Stimulated activated naive CD4-positive, alpha-beta T cell (primary cell): ENCODE results near the gene CALB2.
"Not testable (repeated sequence)": the region's sequence is repeated elsewhere in the genome, so short reads cannot be mapped to it uniquely, and the experiment has no call there.

Experiments
- DNase-seq, 6 experiments: peaks; one replicate each; lab custom pipeline; 2025; lab: John Stamatoyannopoulos, UW

The CALB2 gene, protein sequence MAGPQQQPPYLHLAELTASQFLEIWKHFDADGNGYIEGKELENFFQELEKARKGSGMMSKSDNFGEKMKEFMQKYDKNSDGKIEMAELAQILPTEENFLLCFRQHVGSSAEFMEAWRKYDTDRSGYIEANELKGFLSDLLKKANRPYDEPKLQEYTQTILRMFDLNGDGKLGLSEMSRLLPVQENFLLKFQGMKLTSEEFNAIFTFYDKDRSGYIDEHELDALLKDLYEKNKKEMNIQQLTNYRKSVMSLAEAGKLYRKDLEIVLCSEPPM

DNA sequence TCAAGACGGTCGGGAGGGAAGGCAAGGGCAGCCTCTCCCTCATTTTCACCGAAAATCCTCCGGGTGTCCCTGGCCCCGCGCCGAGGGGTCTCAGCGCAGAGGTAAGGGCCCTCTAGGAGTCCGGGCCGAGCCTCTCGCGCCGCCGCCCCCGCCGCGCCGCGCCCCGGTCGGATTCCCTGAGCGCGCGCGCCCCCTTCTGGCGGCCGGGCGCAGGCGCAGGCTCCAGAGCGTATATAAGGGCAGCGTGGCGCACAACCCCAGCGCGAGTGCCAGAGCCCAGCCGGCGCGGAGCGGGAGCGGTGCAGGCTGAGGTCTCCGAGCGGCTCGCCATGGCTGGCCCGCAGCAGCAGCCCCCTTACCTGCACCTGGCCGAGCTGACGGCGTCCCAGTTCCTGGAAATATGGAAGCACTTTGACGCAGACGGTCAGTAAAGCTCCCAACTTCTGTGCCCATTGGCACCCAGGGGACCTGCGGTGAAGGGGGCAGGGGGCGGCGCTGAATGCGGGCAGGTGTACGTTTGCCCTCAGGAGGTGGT, at the start of gene CALB2:
TSS of gene CALB2 (plus strand) at position 260 of the 535 bp plus-strand sequence. CDS start at position 330, 70 bp downstream.
- DNase-seq, result peak in 5 of 6 experiments; percentile 26 to 67 (median 43)

DNA sequence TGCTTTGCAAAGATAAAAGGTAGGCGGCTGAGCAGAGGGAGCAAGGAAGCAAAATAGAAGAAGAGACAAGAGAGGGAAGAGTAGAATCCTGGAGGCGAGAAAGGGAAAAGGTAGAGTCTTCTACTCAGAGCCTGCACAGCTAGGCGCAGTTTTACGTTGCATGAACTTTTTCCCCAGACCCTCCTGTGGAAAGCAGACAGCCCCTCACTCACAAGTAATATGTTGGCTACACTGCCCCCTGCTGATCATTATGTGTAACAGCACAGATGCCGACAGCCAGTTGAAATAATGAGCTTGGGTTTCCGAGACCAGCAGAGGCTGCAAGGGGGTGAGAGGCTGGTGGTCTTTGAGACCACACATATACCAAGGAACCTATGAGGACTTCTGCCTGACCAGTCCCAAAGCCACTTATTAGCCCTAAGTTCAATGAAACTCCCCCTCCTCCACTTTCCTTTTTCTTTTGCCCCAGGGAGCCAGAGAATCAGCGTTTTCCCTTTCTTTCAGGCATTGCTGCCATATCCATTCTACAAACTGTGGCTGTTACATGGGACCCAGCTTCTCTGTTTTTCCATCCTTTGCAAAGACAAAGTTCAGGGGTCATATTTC, 46.9 kb upstream of the CALB2 start:
- peak in 3 of 6 experiments; percentile 2 to 25 (median 20) for DNase-seq

DNA sequence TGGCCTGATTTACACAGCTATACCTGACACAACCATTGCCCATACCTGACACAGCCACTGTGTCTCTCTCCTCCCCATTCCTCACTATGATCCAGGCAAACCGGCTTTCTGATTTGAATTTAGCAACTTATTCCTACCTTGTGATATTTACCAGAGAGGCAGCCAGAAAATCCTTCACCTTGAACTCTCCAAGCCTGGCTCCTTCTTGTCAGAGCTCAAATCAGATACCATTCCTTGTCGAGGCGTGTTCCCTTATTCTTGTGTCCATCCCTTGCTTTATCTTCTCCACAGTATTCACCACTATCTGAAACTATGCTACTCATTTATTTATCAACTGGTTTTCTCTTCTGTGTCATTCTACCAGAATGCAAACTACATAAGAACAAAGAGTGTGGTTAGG, 44.9 kb upstream of the CALB2 start:
- DNase-seq, result not testable (repeated sequence)

DNA sequence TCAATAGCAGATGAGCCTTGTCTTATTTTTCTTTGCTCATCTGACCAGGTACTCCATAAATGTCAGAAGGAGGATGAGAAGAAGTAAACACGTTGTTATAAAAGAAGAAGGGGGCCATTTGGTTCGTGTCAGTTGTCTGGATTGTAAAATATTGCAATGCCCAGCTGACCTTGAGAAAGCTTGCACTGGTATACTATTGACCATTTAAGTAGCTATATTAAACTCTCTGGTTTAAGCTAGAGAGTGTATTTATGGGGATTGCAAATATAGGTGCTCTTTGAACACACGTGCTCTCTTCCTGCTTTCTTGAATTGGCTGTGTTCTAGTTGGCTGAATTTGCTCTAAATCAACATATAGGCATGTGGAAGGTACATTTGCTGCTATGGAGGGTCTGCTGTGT, 43.3 kb upstream of the CALB2 start:
- no peak for DNase-seq

DNA sequence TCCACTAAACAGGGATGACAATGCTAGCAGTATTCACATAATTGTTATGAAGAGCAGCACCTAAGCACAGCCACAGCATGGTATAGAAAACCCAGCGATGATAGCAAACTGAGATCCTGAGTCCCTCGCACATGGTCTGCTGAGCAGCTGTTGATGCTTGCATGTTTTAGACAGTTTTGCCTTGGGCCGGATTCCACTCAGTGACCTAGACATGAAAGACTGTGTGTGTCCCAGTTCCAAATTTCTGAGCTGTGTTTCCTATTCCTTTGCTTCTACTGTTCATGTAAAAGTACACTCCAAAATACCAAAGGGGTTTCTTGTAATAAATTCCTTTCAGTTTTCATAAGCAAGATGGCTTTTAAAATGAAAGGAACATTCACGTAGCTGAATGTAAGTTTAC, 38.5 kb upstream of the CALB2 start:
- no peak for DNase-seq

DNA sequence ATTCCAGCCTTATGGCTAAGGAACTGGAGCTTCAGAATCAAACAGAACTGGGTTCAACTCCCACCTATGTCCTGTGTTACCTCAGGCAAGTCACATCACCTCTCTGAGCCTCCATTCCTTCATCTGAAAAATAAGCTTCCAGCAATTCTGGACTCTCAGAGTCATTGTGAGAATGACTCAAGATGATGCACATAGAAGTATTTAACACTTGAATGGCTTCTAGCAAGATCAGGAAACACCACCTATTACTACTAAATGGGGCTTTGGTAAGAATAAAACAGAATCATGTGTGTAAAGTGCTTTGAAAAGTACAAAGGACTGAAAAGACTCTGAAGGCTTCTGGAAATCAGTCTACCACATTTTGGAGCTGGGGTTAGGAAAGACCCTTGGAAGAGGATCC, 30.8 kb upstream of the CALB2 start:
- DNase-seq, result no peak

DNA sequence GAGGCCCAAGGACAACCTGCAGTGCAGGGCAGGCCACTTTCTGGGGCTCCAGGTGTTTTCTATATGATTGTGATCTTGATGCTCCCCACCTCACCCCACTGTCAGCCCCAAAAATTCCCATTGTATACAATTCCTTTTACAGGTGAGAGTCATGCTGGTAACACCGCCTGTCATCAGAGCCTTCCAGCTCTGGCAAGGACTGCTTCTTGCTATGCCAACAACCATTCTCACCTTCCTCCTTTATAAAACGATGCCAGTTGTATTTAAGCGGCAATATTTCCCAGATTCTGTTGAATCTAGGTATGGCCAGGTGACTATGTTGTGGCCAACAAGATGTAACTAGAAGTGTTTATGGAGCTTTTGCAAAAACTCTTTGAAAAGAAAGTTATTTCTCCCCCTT, 30.4 kb upstream of the CALB2 start:
- DNase-seq, result no peak

DNA sequence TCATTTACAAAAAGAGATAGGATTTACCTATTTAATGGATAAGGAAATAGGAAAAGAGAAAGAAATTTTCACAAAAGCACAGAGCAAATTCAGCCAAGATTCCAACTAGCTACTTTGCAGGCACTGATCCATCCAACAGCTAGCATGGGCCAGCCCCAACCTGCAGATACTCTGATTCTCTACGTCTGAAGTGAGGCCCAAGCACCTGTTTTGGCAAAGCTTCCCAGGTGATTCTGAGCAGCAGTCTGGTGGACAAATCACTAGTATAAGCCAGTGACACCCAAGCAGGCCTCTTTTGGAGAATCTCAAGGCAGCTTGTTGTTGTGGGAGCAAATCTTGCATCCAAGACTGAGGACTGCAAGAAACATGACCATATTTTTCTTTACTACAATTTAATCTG, 20.9 kb upstream of the CALB2 start:
- DNase-seq, result no peak

DNA sequence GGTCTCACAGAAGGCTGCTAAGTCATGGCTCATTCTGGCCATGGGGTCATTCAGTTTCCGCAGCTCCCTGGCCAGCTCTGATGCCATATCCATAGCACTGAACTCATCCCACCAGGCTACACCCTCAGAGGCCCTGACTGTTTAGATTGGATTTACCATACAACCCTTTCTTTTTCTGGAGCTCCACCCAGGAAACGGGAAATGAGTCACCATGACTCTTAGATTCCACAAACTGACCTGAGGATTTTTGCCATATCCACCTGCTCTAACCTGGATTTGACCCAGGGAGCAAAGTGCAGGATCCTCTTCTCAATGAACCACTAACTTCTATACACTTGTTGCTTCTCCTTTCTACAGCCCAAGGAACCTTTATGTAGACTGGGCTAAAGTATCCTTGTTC, 20.3 kb upstream of the CALB2 start:
- DNase-seq, result no peak

DNA sequence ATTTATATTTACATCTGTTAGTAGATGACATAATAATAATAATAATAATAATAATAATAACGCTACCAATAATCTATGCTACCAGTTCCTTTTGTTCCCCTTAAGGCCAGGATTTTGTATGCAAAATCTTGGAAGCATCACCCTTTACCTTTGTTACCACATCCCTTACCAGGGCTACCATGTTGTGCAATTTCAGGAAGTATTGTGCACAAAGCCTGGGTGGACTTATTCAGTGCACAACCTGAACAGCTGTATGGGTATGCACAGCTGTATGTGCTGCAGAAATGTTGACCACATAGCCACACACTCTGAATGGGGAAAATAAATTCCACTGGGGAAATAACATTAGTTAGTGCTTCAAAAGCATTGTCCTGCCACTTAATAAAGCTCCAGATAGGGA, 19.9 kb upstream of the CALB2 start:
- no peak for DNase-seq

DNA sequence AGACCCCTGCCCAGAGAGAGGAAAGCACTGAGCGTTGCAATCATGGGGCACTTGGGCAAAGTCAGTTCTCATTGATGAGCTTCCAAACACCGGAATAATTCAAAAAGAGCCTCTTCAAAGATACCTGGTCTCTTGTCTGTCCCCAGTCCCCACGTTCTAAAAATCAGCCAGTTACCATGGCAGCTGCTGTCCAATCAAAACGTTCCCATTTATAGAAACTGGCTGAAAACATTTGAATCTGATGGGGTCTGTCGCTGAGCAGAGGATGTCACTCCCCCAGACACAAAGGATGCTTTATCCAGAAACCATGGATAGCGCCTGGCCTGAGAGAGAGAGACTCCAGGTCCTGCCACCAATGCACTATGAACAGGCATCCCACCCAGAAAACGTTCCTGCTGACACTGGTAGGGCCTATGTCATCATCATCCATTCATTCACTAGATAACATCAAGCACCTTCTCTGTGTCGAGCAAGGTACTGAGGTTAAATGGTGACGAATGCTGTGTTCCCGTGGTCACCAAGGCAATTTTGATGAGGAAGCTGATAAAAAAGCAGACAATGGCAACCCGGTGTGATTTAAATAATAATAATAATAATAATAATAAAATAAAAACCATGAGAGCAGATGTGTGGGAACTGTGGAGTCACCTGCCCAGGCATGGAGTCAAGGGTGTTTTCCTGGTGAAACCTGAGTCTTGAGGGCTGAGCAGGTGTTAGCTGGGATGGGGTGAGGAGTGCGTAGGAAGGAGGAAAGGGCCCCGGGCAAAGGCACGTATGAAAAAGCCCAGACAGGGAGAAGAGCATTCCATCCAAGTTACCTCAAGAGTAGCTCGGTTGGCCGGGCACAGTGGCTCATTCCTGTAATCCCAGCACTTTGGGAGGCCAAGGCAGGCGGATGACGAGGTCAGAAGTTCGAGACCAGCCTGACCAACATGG, 19.0 kb upstream of the CALB2 start:
- no peak for DNase-seq

DNA sequence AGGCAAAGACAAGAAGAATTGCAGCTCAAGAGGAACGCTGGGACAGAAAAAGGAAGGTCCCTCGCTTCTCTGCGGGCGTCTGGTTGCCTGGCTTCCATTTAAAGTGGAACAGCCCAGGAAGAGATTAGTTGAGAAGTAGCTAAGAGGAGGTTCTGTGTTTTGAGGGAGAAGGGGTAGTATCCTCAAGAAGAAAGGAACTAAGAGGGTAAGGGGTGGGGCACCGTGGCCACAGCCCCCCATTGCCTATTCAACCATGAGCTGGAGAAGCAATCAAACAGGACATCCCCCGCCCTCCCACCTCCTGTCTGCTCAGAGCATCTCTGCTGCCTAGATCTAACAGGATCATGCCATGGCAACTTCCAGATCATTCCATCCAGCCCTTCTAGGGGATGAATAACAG, 18.1 kb upstream of the CALB2 start:
- no peak for DNase-seq

DNA sequence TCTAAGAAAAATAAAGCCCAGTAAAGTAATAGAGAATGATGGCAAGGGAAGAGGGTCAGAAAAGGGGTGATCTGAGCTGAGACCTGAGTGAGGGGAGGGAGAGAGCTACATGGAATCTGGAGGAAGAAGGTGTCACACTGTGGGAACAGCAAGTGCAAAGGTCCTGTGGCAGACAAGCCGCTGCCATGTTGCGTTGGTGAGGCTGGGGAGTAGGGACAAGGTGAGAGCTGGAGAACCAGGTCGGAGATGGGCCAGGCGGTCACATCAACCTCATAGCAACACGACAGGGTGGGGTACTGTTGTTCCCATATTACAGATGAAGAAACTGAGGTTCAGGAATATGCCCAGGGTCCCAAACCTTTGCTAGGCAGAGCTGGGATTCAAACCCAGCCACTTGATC, 16.6 kb upstream of the CALB2 start:
- DNase-seq, result no peak

DNA sequence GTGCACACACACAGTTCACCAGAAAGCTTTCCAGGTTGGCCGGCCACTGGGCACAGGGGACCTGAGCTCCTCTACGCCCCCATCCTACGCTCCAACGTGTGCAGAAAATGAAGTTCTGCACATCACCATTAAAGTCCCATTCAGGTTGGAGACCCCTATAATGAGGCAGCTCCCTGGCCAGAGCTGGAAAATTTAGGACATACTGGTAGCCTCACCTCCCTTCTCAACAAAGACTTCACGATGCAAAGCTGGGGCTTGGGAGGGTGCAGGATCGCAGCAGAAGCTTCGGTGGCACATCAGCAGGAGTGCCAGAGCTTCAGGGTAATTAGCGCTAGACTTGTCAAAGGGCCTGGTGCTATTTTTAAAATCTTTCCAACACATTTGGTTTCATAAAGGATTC, 15.4 kb upstream of the CALB2 start:
- DNase-seq, result no peak

DNA sequence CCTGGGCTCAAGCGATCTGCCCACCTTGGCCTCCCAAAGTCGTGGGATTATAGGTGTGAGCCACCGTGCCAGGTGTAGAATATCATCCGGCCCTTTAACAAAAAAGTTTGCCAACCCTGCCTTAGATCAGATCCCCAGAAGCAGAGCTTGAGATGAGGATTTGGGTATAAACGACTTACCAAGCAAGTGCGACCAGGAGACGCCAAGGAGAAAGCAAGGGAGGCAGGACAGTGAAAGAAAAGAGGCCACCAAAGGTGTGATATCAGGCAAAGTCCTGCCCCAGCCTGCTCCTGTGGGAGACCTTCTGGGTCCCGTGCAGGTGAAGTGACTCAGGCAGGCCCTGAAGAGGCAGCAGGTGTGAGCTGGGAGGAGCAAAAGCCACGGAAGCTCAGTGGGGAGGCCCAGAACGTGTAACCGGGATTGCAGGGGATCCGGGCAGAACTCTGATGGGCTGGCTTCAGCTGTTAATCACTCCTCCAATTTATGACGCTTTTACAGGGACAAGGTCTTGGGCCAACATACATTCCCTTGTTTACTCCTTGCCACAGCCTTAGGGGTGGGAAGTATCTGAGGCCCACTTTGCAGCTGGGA, 14.1 kb upstream of the CALB2 start:
- DNase-seq, result no peak

DNA sequence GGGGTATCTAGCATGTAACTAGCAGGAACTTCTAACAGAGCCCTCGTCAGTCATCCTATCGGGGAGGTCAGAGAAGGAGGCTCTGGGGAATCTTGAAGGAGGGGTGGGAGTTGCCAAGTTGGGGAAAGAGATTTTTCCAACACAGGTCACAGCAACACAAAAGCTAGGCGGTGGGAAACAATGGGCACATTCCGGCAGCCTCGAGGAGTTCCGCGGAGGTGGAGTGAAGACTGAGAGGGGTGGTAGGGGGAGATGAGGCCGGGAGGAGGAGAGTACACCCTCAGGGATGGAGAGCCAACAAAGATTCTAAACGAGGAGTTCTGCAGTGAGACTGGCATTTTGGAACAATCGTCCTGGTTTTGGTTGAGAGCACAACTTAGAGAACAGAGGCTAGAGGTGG, 13.5 kb upstream of the CALB2 start:
- no peak for DNase-seq

DNA sequence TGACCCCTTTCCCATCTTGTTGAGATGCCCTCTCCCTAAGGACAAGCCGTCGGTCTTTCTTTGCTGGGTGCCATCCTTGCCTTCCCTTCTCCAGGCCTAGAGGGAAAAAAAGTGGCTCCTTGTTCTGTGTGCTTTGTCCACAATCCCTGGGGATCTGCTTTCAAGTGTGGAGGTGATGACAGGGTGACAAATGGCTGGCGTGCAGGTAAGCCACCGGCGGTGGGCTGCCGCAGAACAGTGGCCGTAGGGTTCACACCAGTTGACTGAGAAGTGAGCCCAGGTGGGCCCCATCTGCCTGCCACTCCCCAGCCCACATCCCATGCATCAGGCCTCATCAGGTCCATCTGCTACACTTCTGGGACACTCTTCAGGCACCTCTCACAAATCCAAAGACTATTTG, 11.4 kb upstream of the CALB2 start:
- no peak for DNase-seq

DNA sequence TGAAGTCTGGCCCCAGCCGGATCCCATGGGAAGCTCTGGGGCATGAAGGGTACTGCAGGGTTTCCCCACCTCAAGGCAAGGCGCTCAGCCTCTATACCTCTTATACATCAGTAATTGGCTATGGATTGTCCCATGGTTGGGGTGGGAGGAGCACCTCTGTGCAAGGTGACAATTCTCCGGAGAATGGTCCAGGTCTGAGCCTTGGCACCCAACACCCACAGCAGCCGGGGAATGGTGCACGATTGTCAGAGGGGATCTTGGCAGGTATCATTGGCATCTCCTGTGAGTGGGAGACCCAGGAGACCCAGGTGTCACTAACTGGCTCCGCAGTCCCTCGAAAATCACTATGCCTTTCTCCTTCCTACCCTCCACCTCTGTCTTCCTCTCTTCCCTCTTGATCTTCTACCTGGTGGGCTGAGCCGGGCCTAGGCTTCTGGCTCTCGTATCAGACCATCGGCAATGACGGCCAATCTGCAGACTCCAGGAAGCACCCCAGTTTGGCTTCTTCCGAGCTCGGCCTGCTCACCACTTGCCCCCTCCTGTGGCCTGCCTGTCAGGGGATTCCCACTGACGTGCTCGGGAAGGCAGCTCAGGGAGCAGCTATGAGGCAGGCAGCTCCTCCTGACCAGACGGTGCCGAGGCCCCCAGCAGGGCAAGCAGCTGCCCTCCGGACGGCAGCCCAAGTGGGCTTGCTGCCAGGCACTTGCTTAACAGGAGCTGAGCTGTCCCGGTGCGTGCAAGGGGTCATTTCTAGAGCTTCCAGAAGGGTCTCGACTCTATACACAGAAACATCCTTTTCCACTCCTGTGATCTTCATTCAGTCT, 10.0 kb upstream of the CALB2 start:
- DNase-seq, result no peak

DNA sequence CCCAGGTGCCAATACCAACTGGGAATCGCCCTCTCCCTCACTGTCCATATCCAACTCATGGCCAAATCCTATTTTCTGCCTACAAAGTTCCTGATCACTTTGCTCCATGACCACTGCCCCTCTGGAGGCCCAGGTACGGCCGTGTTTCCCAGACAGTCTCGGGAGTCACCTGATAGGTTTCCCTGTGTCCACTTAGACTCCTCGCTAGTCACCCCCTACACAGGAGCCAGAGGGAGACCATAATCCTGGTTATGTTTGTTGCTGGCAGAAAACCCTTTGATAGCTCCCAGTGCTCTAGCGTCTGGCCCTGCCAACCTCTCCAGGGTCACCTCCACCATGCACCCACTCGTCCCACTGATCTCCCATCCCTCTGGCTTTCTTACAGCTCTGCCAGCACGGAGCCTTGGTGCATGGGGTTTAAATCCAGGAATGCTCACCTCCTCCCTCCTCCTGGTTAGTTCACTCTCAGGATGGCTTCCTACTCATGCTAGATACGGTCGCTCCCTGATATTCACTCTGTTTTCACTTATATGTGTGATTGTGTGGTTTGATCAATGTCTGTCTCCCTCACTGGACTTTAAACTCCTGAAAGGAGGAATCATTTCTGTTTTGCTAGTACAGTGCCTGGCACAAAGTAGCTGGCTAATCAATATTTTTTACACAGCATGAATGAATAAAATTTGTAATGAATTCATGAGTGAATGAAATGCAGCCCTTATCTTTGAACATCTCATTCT, 7.5 kb upstream of the CALB2 start:
- DNase-seq, result no peak

DNA sequence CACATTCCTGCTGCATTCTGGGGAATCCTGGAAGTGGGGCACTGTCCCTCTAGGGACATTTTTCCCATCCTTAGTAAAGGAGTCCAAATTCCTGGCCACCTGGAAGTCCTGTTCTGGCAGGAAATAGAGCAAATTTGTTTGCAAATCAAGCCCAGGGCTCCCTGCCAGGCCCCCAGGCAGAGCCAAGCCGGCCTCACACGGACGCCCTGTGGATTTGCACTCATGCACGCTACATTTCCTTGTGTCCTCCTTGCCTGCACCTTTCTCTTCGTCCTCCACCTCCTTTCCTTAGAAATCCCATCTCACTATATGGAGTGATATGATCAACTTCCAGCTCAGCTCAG, 7.0 kb upstream of the CALB2 start:
- no peak for DNase-seq

DNA sequence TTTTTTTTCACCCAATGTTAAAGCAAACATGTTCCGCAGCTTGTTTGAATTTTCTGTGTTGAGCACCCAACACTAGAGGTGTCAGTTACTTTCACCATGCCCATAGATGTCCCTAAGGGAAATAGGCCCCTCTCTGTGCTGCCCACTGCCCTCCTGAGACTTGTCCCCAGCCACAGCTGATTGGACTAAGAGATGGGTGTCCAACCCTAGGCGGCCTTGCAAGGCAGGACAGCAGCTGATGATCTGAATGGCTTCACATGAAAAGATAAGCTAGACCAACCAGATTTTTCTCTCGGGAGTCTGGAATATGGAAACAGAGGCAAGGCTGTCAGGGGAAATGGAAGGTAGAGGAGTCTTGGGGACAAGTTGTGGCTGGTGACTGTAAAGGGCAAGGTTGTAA, 6.1 kb upstream of the CALB2 start:
- no peak for DNase-seq
